Fibroblast of the aortic adventitia (primary cell): ENCODE measurements around the gene LRBA. TPM values are rescaled to one million over a fixed set of nuclear protein-coding genes. Genes with fewer than 3 reads are reported as not detected.
"Not testable (repeated sequence)": the region's sequence is repeated elsewhere in the genome, so short reads cannot be mapped to it uniquely, and the experiment has no call there.

ENCODE experiments used
- DNase-seq: peaks from one replicate; pipeline ENCODE4 v3.0.0-alpha.2; 2010; ENCODE audit warnings: low read depth
- H3K4me3 ChIP-seq: 2 replicates; pipeline ENCODE4 v1.5.1; 2011; ENCODE audit warnings: low read depth, mild to moderate bottlenecking, control low read depth, low read length, moderate library complexity
- total RNA-seq: library from RNA; depleted of rRNA; stranded (reverse); fragments of >200 nt; gene quantifications from 2 replicates; pipeline ENCODE4 v1.2.3, GENCODE V29; 2012; ENCODE audit warnings: low replicate concordance
- TF ChIP-seq, protein P1 (sequence below): IDR thresholded peaks from 2 replicates; pipeline ENCODE4 v1.5.1; 2011; ENCODE audit warnings: mild to moderate bottlenecking, low read length, control low read depth, inconsistent platforms; ENCODE audit not compliant: insufficient read depth

Gene LRBA
- total RNA-seq, 1 donor: 45.8 TPM

- TF ChIP-seq, protein P1, sequence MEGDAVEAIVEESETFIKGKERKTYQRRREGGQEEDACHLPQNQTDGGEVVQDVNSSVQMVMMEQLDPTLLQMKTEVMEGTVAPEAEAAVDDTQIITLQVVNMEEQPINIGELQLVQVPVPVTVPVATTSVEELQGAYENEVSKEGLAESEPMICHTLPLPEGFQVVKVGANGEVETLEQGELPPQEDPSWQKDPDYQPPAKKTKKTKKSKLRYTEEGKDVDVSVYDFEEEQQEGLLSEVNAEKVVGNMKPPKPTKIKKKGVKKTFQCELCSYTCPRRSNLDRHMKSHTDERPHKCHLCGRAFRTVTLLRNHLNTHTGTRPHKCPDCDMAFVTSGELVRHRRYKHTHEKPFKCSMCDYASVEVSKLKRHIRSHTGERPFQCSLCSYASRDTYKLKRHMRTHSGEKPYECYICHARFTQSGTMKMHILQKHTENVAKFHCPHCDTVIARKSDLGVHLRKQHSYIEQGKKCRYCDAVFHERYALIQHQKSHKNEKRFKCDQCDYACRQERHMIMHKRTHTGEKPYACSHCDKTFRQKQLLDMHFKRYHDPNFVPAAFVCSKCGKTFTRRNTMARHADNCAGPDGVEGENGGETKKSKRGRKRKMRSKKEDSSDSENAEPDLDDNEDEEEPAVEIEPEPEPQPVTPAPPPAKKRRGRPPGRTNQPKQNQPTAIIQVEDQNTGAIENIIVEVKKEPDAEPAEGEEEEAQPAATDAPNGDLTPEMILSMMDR: no peak
- no peak for DNase-seq
- no peak overlapping the region for H3K4me3 ChIP-seq
These were observed 44.4 kb downstream of the LRBA start for GRCh38 chr4:150970685-150971151.

GRCh38 chr4:150964754-150965153, 50.3 kb downstream of the LRBA start:
- H3K4me3 ChIP-seq: no peak overlapping the region
- DNase-seq: no peak
- TF ChIP-seq, protein P1: no peak

- not testable (repeated sequence) for H3K4me3 ChIP-seq, DNase-seq
These were observed 51.3 kb downstream of the LRBA start for GRCh38 chr4:150963602-150964345.

DNA sequence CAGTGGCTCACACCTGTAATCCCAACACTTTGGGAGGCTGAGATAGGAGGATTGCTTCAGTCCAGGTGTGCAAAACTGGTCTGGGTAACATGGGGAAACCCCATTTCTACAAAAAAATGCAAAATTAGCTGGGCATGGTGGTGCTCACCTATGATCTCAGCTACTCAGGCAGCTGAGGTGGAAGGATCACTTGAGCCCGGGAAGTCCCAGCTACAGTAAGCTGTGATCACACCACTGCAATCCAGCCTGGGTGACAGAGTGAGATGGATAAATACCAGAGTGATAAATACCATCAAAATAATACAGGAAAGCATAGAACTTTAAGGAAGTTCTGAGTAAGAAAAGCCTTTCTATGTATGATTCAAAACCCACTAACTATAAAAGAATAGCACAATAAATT, 52.8 kb downstream of the LRBA start:
- TF ChIP-seq, protein P1: no peak
- DNase-seq: no peak
- H3K4me3 ChIP-seq: no peak overlapping the region

DNA sequence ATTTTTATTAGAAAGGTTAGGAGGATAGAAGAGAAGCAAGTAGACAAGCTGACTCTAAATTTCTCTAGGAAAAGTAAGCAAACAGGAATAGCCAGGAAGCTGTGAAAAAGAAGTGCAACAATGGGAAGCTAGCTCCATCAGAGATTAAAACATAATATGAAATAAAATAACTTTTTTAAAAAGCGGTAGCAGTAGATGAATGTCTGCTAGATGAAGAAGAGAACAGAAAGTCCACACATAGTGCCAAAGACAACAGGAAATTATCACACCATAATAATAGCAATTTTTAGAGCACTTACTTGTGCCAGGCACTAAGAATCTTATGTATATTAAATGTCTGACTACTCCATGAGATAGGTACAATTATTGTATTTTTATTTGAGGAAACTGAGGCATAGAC, 53.5 kb downstream of the LRBA start:
- no peak for DNase-seq
- TF ChIP-seq, protein P1: no peak
- no peak overlapping the region for H3K4me3 ChIP-seq

GRCh38 chr4:150960818-150961217, 54.3 kb downstream of the LRBA start:
- no peak overlapping the region for H3K4me3 ChIP-seq
- no peak for DNase-seq
- TF ChIP-seq, protein P1: peak; percentile 36

DNA sequence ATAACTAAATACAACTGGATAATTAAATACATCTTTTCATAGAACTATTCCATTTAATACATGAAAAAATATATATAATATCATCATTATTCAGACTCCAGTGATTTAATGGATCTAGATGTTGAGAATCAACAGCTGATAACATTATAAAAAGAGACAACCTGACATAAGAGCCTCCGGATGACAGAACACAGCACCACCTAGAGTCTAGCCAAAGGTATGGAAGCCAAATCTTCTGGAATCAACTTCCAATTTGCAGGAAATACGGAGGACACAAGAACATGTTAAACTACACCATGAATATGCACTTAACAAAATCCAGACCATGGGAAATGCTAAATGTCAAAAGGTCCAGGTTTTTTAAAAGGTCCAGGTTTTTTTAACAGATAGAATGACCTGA, 55.0 kb downstream of the LRBA start:
- TF ChIP-seq, protein P1: peak; percentile 37
- DNase-seq: peak; percentile 27
- H3K4me3 ChIP-seq: no peak overlapping the region

DNA sequence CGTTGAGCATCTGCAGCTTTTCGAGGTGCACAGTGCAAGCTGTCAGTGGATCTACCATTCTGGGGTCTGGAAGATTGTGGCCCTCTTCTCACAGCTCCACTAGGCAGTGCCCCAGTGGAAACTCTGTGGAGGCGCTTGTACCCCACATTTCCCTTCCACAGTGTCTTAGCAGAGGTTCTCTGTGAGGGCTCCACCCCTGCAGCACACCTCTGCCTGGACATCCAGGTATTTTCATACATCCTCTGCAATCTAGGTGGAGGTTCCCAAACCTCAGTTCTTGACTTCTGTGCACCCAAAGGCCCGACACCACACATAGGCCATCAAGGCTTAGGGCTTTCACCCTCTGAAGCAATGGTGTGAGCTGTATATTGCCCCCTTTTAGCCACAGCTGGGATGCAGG, 57.1 kb downstream of the LRBA start:
- DNase-seq, H3K4me3 ChIP-seq: not testable (repeated sequence)

DNA sequence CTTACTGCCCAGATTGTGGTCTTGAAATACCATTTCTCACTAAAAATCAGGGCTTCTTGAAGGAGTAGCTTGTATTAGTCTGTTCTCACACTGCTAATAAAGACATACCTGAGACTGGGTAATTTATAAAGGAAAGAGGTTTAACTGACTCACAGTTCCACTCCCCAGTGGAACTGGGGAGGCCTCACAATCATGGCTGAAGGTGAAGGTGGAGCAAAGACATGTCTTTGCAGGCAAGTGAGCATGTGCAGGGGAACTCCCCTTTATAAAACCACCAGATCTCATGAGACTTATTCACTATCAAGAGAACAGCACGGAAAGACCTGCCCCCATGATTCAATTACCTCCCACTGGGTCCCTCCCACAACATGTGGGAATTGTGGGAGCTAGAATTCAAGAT, 58.0 kb downstream of the LRBA start:
- DNase-seq, H3K4me3 ChIP-seq: not testable (repeated sequence)

DNA sequence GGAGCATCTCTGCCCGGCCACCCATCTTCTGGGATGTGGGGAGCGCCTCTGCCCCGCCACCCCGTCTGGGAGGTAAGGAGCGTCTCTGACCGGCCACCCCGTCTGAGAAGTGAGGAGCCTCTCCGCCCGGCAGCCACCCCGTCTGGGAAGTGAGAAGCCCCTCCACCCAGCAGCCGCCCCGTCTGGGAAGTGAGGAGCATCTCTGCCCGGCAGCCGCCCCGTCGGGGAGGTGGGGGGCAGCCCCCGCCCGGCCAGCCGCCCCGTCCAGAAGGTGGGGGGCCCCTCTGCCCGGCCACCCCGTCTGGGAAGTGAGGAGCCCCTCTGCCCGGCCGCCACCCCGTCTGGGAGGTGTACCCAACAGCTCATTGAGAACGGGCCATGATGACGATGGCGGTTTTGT, 61.2 kb downstream of the LRBA start:
- H3K4me3 ChIP-seq, DNase-seq: not testable (repeated sequence)
